Measurements from ENCODE around the gene FAM162A.
"Not testable (repeated sequence)": the region's sequence is repeated elsewhere in the genome, so short reads cannot be mapped to it uniquely, and the experiment has no call there.

The FAM162A gene

GRCh38 chr3:122430371-122430770 is 46.4 kb downstream of the FAM162A start:
- no peaks in the 10 kb centered on the region for H3K4me1 ChIP-seq (ENCODE audit: control insufficient read depth, low read depth, low read length)
- no peaks in the 10 kb centered on the region for H3K9me3 ChIP-seq (ENCODE audit: control insufficient read depth, low read depth, low read length)
- peaks cover 46% of the 10 kb centered on the region for H3K36me3 ChIP-seq (ENCODE audit: control insufficient read depth, low read depth, low read length)
- no peaks in the 10 kb centered on the region for H3K27me3 ChIP-seq (ENCODE audit: control insufficient read depth, insufficient read depth, low read length)
- H3K27ac ChIP-seq (ENCODE audit: low read length): no peak overlapping the region
- H3K9ac ChIP-seq (ENCODE audit: low read length): no peak overlapping the region
- no peak overlapping the region for H3K4me3 ChIP-seq (ENCODE audit: low read length)

GRCh38 chr3:122435950-122436349 is 52.0 kb downstream of the FAM162A start:
- H3K9ac ChIP-seq (ENCODE audit: low read length): no peak overlapping the region
- no peaks in the 10 kb centered on the region for H3K4me1 ChIP-seq (ENCODE audit: control insufficient read depth, low read depth, low read length)
- H3K9me3 ChIP-seq (ENCODE audit: control insufficient read depth, low read depth, low read length): no peaks in the 10 kb centered on the region
- no peak overlapping the region for H3K4me3 ChIP-seq (ENCODE audit: low read length)
- H3K36me3 ChIP-seq (ENCODE audit: control insufficient read depth, low read depth, low read length): peaks cover 53% of the 10 kb centered on the region
- H3K27me3 ChIP-seq (ENCODE audit: control insufficient read depth, insufficient read depth, low read length): no peaks in the 10 kb centered on the region
- no peak overlapping the region for H3K27ac ChIP-seq (ENCODE audit: low read length)

DNA sequence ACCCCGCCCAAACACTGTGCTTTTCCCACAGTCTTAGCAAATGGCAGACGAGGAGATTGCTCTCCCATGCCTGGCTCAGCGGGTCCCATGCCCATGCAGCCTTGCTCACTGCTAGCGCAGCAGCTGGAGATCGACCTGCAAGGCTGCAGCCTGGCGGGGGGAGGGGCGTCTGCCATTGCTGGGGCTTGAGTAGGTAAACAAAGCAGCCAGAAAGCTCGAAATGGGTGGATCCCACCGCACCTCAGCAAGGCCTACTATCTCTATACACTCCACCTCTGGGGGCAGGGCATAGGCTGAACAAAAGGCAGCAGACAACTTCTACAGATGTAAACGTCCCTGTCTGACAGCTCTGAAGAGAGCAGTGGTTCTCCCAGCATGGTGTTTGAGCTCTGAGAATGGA is 59.1 kb downstream of the FAM162A start:
- Histone ChIP-seq H3K4me1 (ENCODE audit: control insufficient read depth, low read depth, low read length) (peaks cover 13% of the 10 kb centered on the region), H3K4me3 (ENCODE audit: low read length) (no peak overlapping the region), H3K27me3 (ENCODE audit: control insufficient read depth, insufficient read depth, low read length) (no peaks in the 10 kb centered on the region), H3K9ac (ENCODE audit: low read length) (no peak overlapping the region), H3K36me3 (ENCODE audit: control insufficient read depth, low read depth, low read length) (peaks cover 29% of the 10 kb centered on the region), H3K27ac (ENCODE audit: low read length) (peak overlapping the region; percentile 71), H3K9me3 (ENCODE audit: control insufficient read depth, low read depth, low read length) (no peaks in the 10 kb centered on the region)

- not testable (repeated sequence) for H3K9ac ChIP-seq (ENCODE audit: low read length); H3K9me3 ChIP-seq (ENCODE audit: control insufficient read depth, low read depth, low read length); H3K4me3 ChIP-seq (ENCODE audit: low read length); H3K27me3 ChIP-seq (ENCODE audit: control insufficient read depth, insufficient read depth, low read length)
- Histone ChIP-seq H3K27ac (ENCODE audit: low read length) (peak overlapping the region; percentile 66), H3K4me1 (ENCODE audit: control insufficient read depth, low read depth, low read length) (peaks cover 13% of the 10 kb centered on the region), H3K36me3 (ENCODE audit: control insufficient read depth, low read depth, low read length) (peaks cover 30% of the 10 kb centered on the region)
Observed at GRCh38 chr3:122443762-122444490, 59.9 kb downstream of the FAM162A start.

- H3K27ac ChIP-seq (ENCODE audit: low read length); H3K9me3 ChIP-seq (ENCODE audit: control insufficient read depth, low read depth, low read length); H3K4me3 ChIP-seq (ENCODE audit: low read length); H3K9ac ChIP-seq (ENCODE audit: low read length); H3K27me3 ChIP-seq (ENCODE audit: control insufficient read depth, insufficient read depth, low read length): not testable (repeated sequence)
- peaks cover 13% of the 10 kb centered on the region for H3K4me1 ChIP-seq (ENCODE audit: control insufficient read depth, low read depth, low read length)
- peaks cover 30% of the 10 kb centered on the region for H3K36me3 ChIP-seq (ENCODE audit: control insufficient read depth, low read depth, low read length)
Observed at GRCh38 chr3:122444491-122444887, 60.5 kb downstream of the FAM162A start.

- H3K9me3 ChIP-seq (ENCODE audit: control insufficient read depth, low read depth, low read length); H3K27me3 ChIP-seq (ENCODE audit: control insufficient read depth, insufficient read depth, low read length); H3K4me1 ChIP-seq (ENCODE audit: control insufficient read depth, low read depth, low read length); H3K9ac ChIP-seq (ENCODE audit: low read length); H3K27ac ChIP-seq (ENCODE audit: low read length); H3K4me3 ChIP-seq (ENCODE audit: low read length): not testable (repeated sequence)
- H3K36me3 ChIP-seq (ENCODE audit: control insufficient read depth, low read depth, low read length): peaks cover 32% of the 10 kb centered on the region
Observed at GRCh38 chr3:122448218-122448617, 64.2 kb downstream of the FAM162A start.

DNA sequence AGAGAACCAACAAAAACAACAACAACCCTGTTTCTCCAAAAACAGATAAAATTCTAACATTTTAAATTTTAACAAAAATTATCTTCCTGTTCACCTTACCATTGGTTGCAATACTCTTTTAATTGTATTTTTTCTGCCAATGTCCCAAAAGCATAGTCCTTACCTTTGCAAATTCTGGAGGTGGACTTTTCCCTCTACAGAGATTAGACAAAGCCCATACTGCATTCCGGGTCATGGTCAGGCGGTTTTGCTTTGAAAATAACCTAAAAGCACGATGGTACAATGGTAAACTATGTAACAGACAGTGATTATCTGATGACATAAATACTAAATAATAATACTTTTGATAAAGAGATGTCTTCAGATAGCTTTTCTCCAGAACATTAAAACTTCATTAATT is 67.4 kb downstream of the FAM162A start:
- H3K27me3 ChIP-seq (ENCODE audit: control insufficient read depth, insufficient read depth, low read length): no peaks in the 10 kb centered on the region
- peaks cover 41% of the 10 kb centered on the region for H3K36me3 ChIP-seq (ENCODE audit: control insufficient read depth, low read depth, low read length)
- no peak overlapping the region for H3K9ac ChIP-seq (ENCODE audit: low read length)
- no peak overlapping the region for H3K4me3 ChIP-seq (ENCODE audit: low read length)
- H3K4me1 ChIP-seq (ENCODE audit: control insufficient read depth, low read depth, low read length): no peaks in the 10 kb centered on the region
- no peak overlapping the region for H3K27ac ChIP-seq (ENCODE audit: low read length)
- no peaks in the 10 kb centered on the region for H3K9me3 ChIP-seq (ENCODE audit: control insufficient read depth, low read depth, low read length)

- Histone ChIP-seq H3K4me3 (ENCODE audit: low read length) (no peak overlapping the region), H3K9me3 (ENCODE audit: control insufficient read depth, low read depth, low read length) (no peaks in the 10 kb centered on the region), H3K36me3 (ENCODE audit: control insufficient read depth, low read depth, low read length) (peaks cover 45% of the 10 kb centered on the region), H3K27me3 (ENCODE audit: control insufficient read depth, insufficient read depth, low read length) (no peaks in the 10 kb centered on the region), H3K9ac (ENCODE audit: low read length) (no peak overlapping the region), H3K27ac (ENCODE audit: low read length) (no peak overlapping the region), H3K4me1 (ENCODE audit: control insufficient read depth, low read depth, low read length) (no peaks in the 10 kb centered on the region)
Observed at GRCh38 chr3:122456074-122456473, 72.1 kb downstream of the FAM162A start.

GRCh38 chr3:122457706-122458105 is 73.7 kb downstream of the FAM162A start:
- Histone ChIP-seq H3K36me3 (ENCODE audit: control insufficient read depth, low read depth, low read length) (peaks cover 49% of the 10 kb centered on the region), H3K27me3 (ENCODE audit: control insufficient read depth, insufficient read depth, low read length) (no peaks in the 10 kb centered on the region), H3K4me3 (ENCODE audit: low read length) (no peak overlapping the region), H3K4me1 (ENCODE audit: control insufficient read depth, low read depth, low read length) (no peaks in the 10 kb centered on the region), H3K9me3 (ENCODE audit: control insufficient read depth, low read depth, low read length) (no peaks in the 10 kb centered on the region), H3K27ac (ENCODE audit: low read length) (no peak overlapping the region), H3K9ac (ENCODE audit: low read length) (no peak overlapping the region)

GRCh38 chr3:122458992-122459391 is 75.0 kb downstream of the FAM162A start:
- Histone ChIP-seq H3K27me3 (ENCODE audit: control insufficient read depth, insufficient read depth, low read length) (no peaks in the 10 kb centered on the region), H3K27ac (ENCODE audit: low read length) (no peak overlapping the region), H3K9me3 (ENCODE audit: control insufficient read depth, low read depth, low read length) (no peaks in the 10 kb centered on the region), H3K4me3 (ENCODE audit: low read length) (no peak overlapping the region), H3K4me1 (ENCODE audit: control insufficient read depth, low read depth, low read length) (no peaks in the 10 kb centered on the region), H3K9ac (ENCODE audit: low read length) (no peak overlapping the region), H3K36me3 (ENCODE audit: control insufficient read depth, low read depth, low read length) (peaks cover 44% of the 10 kb centered on the region)

- H3K27ac ChIP-seq (ENCODE audit: low read length): no peak overlapping the region
- peaks cover 49% of the 10 kb centered on the region for H3K36me3 ChIP-seq (ENCODE audit: control insufficient read depth, low read depth, low read length)
- no peaks in the 10 kb centered on the region for H3K9me3 ChIP-seq (ENCODE audit: control insufficient read depth, low read depth, low read length)
- H3K4me3 ChIP-seq (ENCODE audit: low read length): no peak overlapping the region
- no peaks in the 10 kb centered on the region for H3K4me1 ChIP-seq (ENCODE audit: control insufficient read depth, low read depth, low read length)
- H3K27me3 ChIP-seq (ENCODE audit: control insufficient read depth, insufficient read depth, low read length): no peaks in the 10 kb centered on the region
- no peak overlapping the region for H3K9ac ChIP-seq (ENCODE audit: low read length)
Observed at GRCh38 chr3:122461806-122462205, 77.8 kb downstream of the FAM162A start.
